ENCODE data around the gene FAM234A. TPM values are rescaled to one million over a fixed set of nuclear protein-coding genes. Genes with fewer than 3 reads are reported as not detected.

Gene FAM234A
- total RNA-seq, 1 donor from 2014 or later, result 129 TPM

- no peak for TF ChIP-seq CTCF (IDR thresholded peaks at IDR 0.05; ENCODE audit: unreplicated experiment)
- no peak overlapping the region for H3K4me3 Mint-ChIP-seq (ENCODE audit: low read depth)
- H3K36me3 Mint-ChIP-seq (ENCODE audit: insufficient read depth), result peaks cover 2% of the 10 kb centered on the region
- no peaks in the 10 kb centered on the region for H3K27me3 Mint-ChIP-seq
- peaks cover 8% of the 10 kb centered on the region for H3K4me1 Mint-ChIP-seq (ENCODE audit: low read depth)
- peak overlapping the region; percentile 11 for H3K27ac Mint-ChIP-seq
- no peak for DNase-seq (ENCODE audit: low spot score, unreplicated experiment)
- no peaks in the 10 kb centered on the region for H3K9me3 Mint-ChIP-seq (ENCODE audit: low read depth)
These were observed 5.3 kb downstream of the FAM234A start for GRCh38 chr16:239948-240277.

GRCh38 chr16:240559-240958 is 5.9 kb downstream of the FAM234A start:
- Mint-ChIP-seq H3K9me3 (ENCODE audit: low read depth) (no peaks in the 10 kb centered on the region), H3K4me1 (ENCODE audit: low read depth) (peaks cover 6% of the 10 kb centered on the region), H3K4me3 (ENCODE audit: low read depth) (no peak overlapping the region), H3K27me3 (no peaks in the 10 kb centered on the region), H3K27ac (peak overlapping the region; percentile 77), H3K36me3 (ENCODE audit: insufficient read depth) (peaks cover 2% of the 10 kb centered on the region)
- TF ChIP-seq CTCF (IDR thresholded peaks at IDR 0.05; ENCODE audit: unreplicated experiment), result no peak
- no peak for DNase-seq (ENCODE audit: low spot score, unreplicated experiment)

GRCh38 chr16:242281-242680 is 7.7 kb downstream of the FAM234A start:
- H3K36me3 Mint-ChIP-seq (ENCODE audit: insufficient read depth), result peaks cover 2% of the 10 kb centered on the region
- TF ChIP-seq CTCF (IDR thresholded peaks at IDR 0.05; ENCODE audit: unreplicated experiment), result no peak
- peaks cover 3% of the 10 kb centered on the region for H3K4me1 Mint-ChIP-seq (ENCODE audit: low read depth)
- H3K4me3 Mint-ChIP-seq (ENCODE audit: low read depth), result no peak overlapping the region
- no peaks in the 10 kb centered on the region for H3K9me3 Mint-ChIP-seq (ENCODE audit: low read depth)
- H3K27ac Mint-ChIP-seq, result no peak overlapping the region
- no peaks in the 10 kb centered on the region for H3K27me3 Mint-ChIP-seq
- no peak for DNase-seq (ENCODE audit: low spot score, unreplicated experiment)

GRCh38 chr16:243348-243747 is 8.7 kb downstream of the FAM234A start:
- Mint-ChIP-seq H3K27ac (no peak overlapping the region), H3K4me3 (ENCODE audit: low read depth) (no peak overlapping the region), H3K9me3 (ENCODE audit: low read depth) (no peaks in the 10 kb centered on the region), H3K36me3 (ENCODE audit: insufficient read depth) (peaks cover 3% of the 10 kb centered on the region), H3K4me1 (ENCODE audit: low read depth) (peaks cover 2% of the 10 kb centered on the region), H3K27me3 (no peaks in the 10 kb centered on the region)
- no peak for TF ChIP-seq CTCF (IDR thresholded peaks at IDR 0.05; ENCODE audit: unreplicated experiment)
- no peak for DNase-seq (ENCODE audit: low spot score, unreplicated experiment)

- peaks cover 3% of the 10 kb centered on the region for H3K36me3 Mint-ChIP-seq (ENCODE audit: insufficient read depth)
- H3K27ac Mint-ChIP-seq, result peak overlapping the region; percentile 80
These were observed 10.5 kb downstream of the FAM234A start for GRCh38 chr16:245105-245504.

More at GRCh38 chr16:245105-245504, 10.5 kb downstream of the FAM234A start:
- Mint-ChIP-seq H3K4me1 (ENCODE audit: low read depth) (peaks cover 2% of the 10 kb centered on the region), H3K27me3 (no peaks in the 10 kb centered on the region), H3K9me3 (ENCODE audit: low read depth) (no peaks in the 10 kb centered on the region), H3K4me3 (ENCODE audit: low read depth) (no peak overlapping the region)
- DNase-seq (ENCODE audit: low spot score, unreplicated experiment), result no peak
- TF ChIP-seq CTCF (IDR thresholded peaks at IDR 0.05; ENCODE audit: unreplicated experiment), result no peak

Measured in progenitor cell of endocrine pancreas (in vitro differentiated cells).